Measurements from ENCODE around the gene ZNF160.
"Not testable (repeated sequence)": the region's sequence is repeated elsewhere in the genome, so short reads cannot be mapped to it uniquely, and the experiment has no call there.

Gene ZNF160

DNA sequence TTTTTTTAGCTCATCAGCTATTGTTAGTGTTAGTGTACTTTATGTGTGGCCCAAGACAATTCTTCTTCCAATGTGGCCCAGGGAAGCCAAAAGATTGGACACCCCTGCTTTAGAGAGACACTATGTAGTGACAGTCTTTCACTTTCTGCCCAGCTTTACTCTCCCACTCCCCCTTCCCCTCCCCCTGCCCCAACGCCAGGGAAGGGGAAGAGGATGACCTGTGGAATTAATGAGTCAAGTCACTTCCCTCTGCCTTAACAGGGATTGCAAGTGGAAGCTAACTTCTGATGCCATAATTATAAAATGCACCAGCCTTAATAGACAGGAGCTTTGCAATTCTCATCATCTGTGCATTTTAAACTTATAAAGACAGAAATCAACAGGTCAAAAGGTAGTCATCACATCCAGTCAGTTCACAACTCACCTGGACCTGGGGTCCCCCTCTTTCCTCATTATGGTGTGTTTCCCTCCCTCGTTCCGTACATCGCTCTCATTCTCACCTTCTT, 27.9 kb upstream of the ZNF160 start:
- DNase-seq (ENCODE audit: low read depth): no peak
- TF ChIP-seq, protein P1, sequence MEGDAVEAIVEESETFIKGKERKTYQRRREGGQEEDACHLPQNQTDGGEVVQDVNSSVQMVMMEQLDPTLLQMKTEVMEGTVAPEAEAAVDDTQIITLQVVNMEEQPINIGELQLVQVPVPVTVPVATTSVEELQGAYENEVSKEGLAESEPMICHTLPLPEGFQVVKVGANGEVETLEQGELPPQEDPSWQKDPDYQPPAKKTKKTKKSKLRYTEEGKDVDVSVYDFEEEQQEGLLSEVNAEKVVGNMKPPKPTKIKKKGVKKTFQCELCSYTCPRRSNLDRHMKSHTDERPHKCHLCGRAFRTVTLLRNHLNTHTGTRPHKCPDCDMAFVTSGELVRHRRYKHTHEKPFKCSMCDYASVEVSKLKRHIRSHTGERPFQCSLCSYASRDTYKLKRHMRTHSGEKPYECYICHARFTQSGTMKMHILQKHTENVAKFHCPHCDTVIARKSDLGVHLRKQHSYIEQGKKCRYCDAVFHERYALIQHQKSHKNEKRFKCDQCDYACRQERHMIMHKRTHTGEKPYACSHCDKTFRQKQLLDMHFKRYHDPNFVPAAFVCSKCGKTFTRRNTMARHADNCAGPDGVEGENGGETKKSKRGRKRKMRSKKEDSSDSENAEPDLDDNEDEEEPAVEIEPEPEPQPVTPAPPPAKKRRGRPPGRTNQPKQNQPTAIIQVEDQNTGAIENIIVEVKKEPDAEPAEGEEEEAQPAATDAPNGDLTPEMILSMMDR (IDR thresholded peaks at IDR 0.05; ENCODE audit: control insufficient read depth, insufficient read depth, low read depth, low read length, missing control alignments): no peak
- no peak overlapping the region for H3K4me3 ChIP-seq (ENCODE audit: control insufficient read depth, low read depth, low read length)

DNA sequence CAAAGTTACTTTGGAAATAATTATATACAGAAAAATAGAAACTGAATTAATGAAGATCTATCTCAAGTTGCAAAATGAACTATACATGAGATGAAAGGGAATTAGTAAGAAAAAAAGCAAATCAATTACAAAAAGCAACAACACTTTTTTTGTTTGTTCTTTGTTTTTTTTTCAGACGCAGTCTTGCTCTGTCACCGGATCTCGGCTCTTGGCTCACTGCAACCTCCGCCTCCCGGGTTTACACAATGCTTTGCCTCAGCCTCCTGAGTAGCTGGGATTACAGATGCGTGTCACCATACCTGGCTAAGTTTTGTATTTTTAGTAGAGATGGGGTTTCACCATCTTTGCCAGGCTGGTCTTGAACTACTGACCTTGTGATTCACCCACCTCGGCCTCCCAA, 27.3 kb upstream of the ZNF160 start:
- no peak overlapping the region for H3K4me3 ChIP-seq (ENCODE audit: control insufficient read depth, low read depth, low read length)
- DNase-seq (ENCODE audit: low read depth): no peak
- TF ChIP-seq, protein P1 (IDR thresholded peaks at IDR 0.05; ENCODE audit: control insufficient read depth, insufficient read depth, low read depth, low read length, missing control alignments): no peak

DNA sequence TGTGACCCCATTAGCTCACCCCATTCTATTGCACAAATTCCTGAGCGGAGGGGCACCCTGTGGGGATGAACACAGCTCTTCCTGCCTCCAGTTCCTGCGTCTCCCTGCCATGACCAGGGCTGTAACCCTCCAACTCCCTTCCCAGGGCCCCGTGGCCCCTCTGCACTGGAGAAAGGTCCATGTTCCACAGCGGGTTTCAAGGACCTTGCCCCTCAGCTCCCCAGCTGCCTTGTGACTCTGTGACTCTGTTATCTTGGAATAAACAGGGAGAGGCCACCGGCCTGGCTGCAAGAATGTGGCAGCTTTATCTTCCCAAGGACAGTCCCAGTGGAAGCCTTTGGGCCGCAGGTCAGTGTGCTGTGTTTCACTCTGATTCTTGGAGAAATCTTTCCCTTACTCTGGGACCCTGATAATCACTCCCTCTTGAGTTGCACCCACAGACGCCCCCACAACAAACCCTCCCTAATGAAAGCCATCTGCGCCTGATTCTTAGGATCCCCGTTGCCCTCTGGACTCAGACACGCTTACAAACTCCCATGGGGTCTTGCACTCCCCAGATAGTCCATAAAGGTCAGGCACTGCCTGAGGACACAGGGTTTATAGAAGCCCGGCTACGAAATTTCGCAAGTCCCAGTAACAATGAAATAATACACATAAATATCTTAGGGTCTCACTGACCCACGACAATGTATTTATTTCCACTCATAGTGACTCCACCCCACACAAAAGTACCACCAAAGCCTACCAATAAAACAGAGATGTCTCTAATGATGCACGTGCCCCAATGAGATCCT, 23.7 kb upstream of the ZNF160 start:
- not testable (repeated sequence) for DNase-seq (ENCODE audit: low read depth); H3K4me3 ChIP-seq (ENCODE audit: control insufficient read depth, low read depth, low read length)

DNA sequence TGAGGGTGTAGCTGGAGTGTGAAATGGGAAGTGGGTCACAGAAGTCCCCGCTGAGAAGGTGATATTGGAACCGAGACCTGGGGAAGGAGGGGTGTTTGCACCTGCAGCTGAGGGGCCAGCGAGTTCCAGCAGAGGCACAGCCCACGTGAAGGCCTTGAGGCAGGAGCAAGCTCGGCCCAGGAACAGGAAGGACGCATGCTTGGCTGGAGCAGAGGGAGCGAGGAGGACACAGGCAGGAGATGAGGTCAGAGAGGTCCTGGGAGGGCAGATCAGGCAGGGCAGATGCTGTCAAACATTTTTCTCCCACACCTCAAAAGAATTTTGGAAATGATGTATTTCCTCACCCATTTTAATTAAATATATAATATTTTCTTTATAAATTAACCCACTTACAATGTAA, 20.2 kb upstream of the ZNF160 start:
- TF ChIP-seq, protein P1 (IDR thresholded peaks at IDR 0.05; ENCODE audit: control insufficient read depth, insufficient read depth, low read depth, low read length, missing control alignments): no peak
- no peak for DNase-seq (ENCODE audit: low read depth)
- no peak overlapping the region for H3K4me3 ChIP-seq (ENCODE audit: control insufficient read depth, low read depth, low read length)

DNA sequence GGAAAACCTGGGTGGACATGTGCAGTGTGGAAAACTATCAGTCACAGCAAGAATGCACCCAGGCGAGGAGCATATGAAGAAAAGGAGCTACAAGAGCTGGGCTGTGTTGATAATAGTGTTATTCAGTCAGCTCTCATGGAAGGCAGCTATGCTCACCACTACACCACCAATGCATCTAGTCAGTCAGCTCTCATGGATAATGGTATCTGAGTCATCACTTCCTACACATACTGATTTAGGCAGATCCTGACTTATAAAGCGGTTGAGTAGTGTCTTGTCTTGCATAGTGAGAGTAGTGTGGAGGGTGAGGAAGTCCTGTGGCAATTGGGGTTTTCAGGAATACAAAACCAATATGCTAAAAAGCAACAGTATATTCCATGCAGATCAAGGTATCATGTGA, 9.1 kb upstream of the ZNF160 start:
- TF ChIP-seq, protein P1 (IDR thresholded peaks at IDR 0.05; ENCODE audit: control insufficient read depth, insufficient read depth, low read depth, low read length, missing control alignments): no peak
- no peak for DNase-seq (ENCODE audit: low read depth)
- no peak overlapping the region for H3K4me3 ChIP-seq (ENCODE audit: control insufficient read depth, low read depth, low read length)

DNA sequence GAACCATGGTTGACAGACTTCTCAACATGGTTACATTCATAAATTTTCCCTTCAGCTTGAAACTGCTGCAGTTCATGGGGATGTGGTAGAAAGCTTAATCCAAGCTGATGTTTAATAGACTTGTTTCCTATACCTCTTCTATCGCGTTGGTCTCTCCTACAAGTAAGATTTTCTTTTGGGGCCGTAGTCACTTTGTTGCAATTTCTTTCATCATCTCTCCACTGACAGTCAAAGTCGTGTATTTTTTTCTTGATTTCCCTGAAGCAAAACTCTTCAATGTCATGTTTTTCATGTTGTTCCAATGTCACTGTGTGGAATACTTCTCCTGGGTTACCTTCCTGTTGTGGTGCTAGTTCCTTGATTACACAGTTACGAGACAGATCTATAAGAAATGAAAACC, 6.3 kb upstream of the ZNF160 start:
- TF ChIP-seq, protein P1 (IDR thresholded peaks at IDR 0.05; ENCODE audit: control insufficient read depth, insufficient read depth, low read depth, low read length, missing control alignments): no peak
- no peak for DNase-seq (ENCODE audit: low read depth)
- no peak overlapping the region for H3K4me3 ChIP-seq (ENCODE audit: control insufficient read depth, low read depth, low read length)

DNA sequence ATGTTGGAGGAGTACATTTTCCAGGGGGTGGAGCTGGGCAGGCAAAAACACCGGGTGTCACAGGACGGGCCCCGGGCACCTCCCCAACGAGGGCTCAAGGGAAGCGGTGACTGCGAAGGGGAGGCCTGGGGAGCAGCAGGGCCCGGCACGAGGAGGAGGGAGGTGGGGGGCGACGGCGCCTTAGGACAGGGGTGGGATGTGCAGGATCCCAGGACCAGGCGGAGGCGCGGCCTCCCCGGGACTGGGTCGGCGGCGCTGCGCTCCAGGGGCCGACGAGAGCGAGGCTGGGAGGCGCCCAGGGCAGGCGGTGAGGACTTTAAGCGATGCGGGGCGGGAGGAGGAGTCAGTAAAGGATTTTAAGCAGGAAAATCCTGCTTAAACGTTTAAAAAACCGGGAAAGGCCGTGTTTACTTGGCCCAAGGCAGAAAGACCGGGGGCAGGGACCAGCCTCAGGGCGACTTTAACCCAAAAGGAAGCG, 427 bp downstream of the ZNF160 start:
- no peak for DNase-seq (ENCODE audit: low read depth)
- TF ChIP-seq, protein P1 (IDR thresholded peaks at IDR 0.05; ENCODE audit: control insufficient read depth, insufficient read depth, low read depth, low read length, missing control alignments): no peak
- H3K4me3 ChIP-seq (ENCODE audit: control insufficient read depth, low read depth, low read length): peak overlapping the region; percentile 79
